ENCODE results near the gene C16orf87.

Gene C16orf87

GRCh38 chr16:46801428-46802049 is 29.4 kb downstream of the C16orf87 start:
- ATAC-seq, result peak; percentile 72
- TF ChIP-seq ESRRG (CRISPR knock-in tag; IDR thresholded peaks at IDR 0.05) (no peak), RARB (CRISPR knock-in tag; IDR thresholded peaks at IDR 0.05) (no peak), PPARA (CRISPR knock-in tag; IDR thresholded peaks at IDR 0.05; ENCODE audit: borderline replicate concordance) (no peak), BACH2 (CRISPR knock-in tag; IDR thresholded peaks at IDR 0.05; ENCODE audit: borderline replicate concordance) (no peak), ZNF565 (CRISPR knock-in tag; conservative IDR thresholded peaks at IDR 0.05; ENCODE audit: low read depth) (no peak), ZNF70 (CRISPR knock-in tag; IDR thresholded peaks at IDR 0.05) (no peak), TCF4 (CRISPR knock-in tag; IDR thresholded peaks at IDR 0.05; ENCODE audit: borderline replicate concordance) (no peak), ZC3H10 (CRISPR knock-in tag; IDR thresholded peaks at IDR 0.05) (no peak), CSRNP3 (CRISPR knock-in tag; IDR thresholded peaks at IDR 0.05) (no peak), ZFP30 (CRISPR knock-in tag; IDR thresholded peaks at IDR 0.05) (no peak), TSHZ2 (CRISPR knock-in tag; IDR thresholded peaks at IDR 0.05) (no peak), ARNTL (CRISPR knock-in tag; IDR thresholded peaks at IDR 0.05; ENCODE audit: borderline replicate concordance, low read depth) (no peak), GLIS3 (CRISPR knock-in tag; IDR thresholded peaks at IDR 0.05) (no peak), CSDC2 (CRISPR knock-in tag; IDR thresholded peaks at IDR 0.05) (no peak), ISL1 (CRISPR knock-in tag; IDR thresholded peaks at IDR 0.05) (no peak), SNAI2 (CRISPR knock-in tag; IDR thresholded peaks at IDR 0.05) (no peak), TOX (CRISPR knock-in tag; IDR thresholded peaks at IDR 0.05; ENCODE audit: borderline replicate concordance) (no peak), ZFP3 (CRISPR knock-in tag; IDR thresholded peaks at IDR 0.05) (no peak)
- TF ChIP-seq, protein P1, sequence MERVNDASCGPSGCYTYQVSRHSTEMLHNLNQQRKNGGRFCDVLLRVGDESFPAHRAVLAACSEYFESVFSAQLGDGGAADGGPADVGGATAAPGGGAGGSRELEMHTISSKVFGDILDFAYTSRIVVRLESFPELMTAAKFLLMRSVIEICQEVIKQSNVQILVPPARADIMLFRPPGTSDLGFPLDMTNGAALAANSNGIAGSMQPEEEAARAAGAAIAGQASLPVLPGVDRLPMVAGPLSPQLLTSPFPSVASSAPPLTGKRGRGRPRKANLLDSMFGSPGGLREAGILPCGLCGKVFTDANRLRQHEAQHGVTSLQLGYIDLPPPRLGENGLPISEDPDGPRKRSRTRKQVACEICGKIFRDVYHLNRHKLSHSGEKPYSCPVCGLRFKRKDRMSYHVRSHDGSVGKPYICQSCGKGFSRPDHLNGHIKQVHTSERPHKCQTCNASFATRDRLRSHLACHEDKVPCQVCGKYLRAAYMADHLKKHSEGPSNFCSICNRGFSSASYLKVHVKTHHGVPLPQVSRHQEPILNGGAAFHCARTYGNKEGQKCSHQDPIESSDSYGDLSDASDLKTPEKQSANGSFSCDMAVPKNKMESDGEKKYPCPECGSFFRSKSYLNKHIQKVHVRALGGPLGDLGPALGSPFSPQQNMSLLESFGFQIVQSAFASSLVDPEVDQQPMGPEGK (CRISPR knock-in tag; IDR thresholded peaks at IDR 0.05; ENCODE audit: borderline replicate concordance), result no peak
- TF ChIP-seq, protein P2, sequence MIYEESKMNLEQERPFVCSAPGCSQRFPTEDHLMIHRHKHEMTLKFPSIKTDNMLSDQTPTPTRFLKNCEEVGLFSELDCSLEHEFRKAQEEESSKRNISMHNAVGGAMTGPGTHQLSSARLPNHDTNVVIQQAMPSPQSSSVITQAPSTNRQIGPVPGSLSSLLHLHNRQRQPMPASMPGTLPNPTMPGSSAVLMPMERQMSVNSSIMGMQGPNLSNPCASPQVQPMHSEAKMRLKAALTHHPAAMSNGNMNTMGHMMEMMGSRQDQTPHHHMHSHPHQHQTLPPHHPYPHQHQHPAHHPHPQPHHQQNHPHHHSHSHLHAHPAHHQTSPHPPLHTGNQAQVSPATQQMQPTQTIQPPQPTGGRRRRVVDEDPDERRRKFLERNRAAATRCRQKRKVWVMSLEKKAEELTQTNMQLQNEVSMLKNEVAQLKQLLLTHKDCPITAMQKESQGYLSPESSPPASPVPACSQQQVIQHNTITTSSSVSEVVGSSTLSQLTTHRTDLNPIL (CRISPR knock-in tag; IDR thresholded peaks at IDR 0.05; ENCODE audit: low read depth), result no peak

DNA sequence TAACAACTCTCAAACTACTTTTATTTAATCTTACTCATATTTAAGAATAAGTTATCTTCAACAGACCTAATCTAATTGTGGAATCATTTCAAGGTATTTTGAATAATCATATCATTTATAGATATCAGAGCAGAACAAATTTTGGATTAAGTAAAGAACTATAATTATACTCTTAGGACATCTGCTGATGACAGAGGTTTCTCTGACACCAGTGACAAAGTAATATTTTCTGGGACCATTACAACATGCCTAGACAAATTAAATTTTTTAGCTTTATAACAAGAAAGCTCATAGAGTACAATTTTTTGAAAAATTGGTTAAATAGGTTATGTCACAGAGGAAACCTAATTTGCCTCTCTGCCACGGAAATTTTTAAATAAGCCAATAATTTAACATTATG is 30.5 kb downstream of the C16orf87 start:
- ATAC-seq, result no peak
- TF ChIP-seq CSDC2 (CRISPR knock-in tag; IDR thresholded peaks at IDR 0.05) (no peak), ESRRG (CRISPR knock-in tag; IDR thresholded peaks at IDR 0.05) (no peak), ZC3H10 (CRISPR knock-in tag; IDR thresholded peaks at IDR 0.05) (no peak)

DNA sequence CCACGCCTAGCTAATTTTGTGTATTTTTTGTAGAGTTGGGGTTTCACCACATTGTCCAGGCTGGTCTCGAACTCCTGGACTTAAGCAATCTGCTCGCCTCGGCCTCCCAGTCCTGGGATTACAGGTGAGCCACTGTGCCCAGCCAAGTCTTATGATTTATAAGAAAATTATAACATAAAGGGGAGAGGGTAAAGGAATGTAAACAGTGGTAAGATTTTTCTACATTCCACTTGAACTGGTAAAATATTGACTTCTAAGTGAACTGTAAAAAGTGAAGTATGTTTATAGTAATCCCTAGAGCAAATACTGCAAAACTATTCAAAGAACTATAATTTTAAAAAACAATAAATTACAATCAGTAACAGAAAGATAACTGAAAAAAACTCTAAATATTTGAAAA is 33.5 kb downstream of the C16orf87 start:
- TF ChIP-seq GLIS3 (CRISPR knock-in tag; IDR thresholded peaks at IDR 0.05), result no peak
- ATAC-seq, result no peak

- no peak for ATAC-seq
- no peak for TF ChIP-seq ISL1 (CRISPR knock-in tag; IDR thresholded peaks at IDR 0.05)
- TF ChIP-seq ESRRG (CRISPR knock-in tag; IDR thresholded peaks at IDR 0.05), result no peak
- no peak for TF ChIP-seq PPARA (CRISPR knock-in tag; IDR thresholded peaks at IDR 0.05; ENCODE audit: borderline replicate concordance)
- TF ChIP-seq CSDC2 (CRISPR knock-in tag; IDR thresholded peaks at IDR 0.05), result no peak
- TF ChIP-seq ZNF8 (CRISPR knock-in tag; IDR thresholded peaks at IDR 0.05), result no peak
- TF ChIP-seq SNAI2 (CRISPR knock-in tag; IDR thresholded peaks at IDR 0.05), result no peak
- no peak for TF ChIP-seq ZFP3 (CRISPR knock-in tag; IDR thresholded peaks at IDR 0.05)
- TF ChIP-seq RARB (CRISPR knock-in tag; IDR thresholded peaks at IDR 0.05), result no peak
- TF ChIP-seq ZNF70 (CRISPR knock-in tag; IDR thresholded peaks at IDR 0.05), result no peak
- TF ChIP-seq ZNF565 (CRISPR knock-in tag; conservative IDR thresholded peaks at IDR 0.05; ENCODE audit: low read depth), result no peak
- TF ChIP-seq, protein P1 (CRISPR knock-in tag; IDR thresholded peaks at IDR 0.05; ENCODE audit: borderline replicate concordance), result no peak
- no peak for TF ChIP-seq TSHZ2 (CRISPR knock-in tag; IDR thresholded peaks at IDR 0.05)
- no peak for TF ChIP-seq ARNTL (CRISPR knock-in tag; IDR thresholded peaks at IDR 0.05; ENCODE audit: borderline replicate concordance, low read depth)
Measured at GRCh38 chr16:46796764-46797269, 34.2 kb downstream of the C16orf87 start.
